GM19099 (cell line): ENCODE data around the gene NAXD.

ENCODE experiments used
- POLR2A ChIP-seq: IDR thresholded peaks from 3 replicates; pipeline ENCODE4 v1.6.1; 2011; ENCODE audit warnings: low read depth; ENCODE audit not compliant: insufficient read length; ENCODE audit errors: extremely low read depth

NAXD gene

GRCh38 chr13:110661256-110661655, 45.9 kb downstream of the NAXD start:
- TF ChIP-seq POLR2A, result no peak

DNA sequence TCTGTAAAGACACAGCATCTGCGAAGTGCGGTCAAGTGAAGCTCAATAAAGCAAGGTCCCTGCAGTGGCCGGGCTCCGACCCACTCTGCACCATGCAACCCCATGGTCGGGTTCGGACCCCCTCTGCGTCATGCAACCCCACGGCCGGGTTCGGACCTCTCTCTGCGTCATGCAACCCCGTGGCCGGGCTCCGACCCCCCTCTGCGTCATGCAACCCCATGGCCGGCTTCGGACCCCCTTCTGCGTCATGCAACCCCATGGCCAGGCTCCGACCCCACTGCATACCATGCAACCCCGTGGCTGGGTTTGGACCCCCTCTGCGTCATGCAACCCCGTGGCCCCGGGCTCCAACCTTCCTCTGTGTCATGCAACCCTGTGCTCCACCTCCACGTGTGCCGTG, 46.7 kb downstream of the NAXD start:
- no peak for TF ChIP-seq POLR2A

GRCh38 chr13:110662777-110663443, 47.6 kb downstream of the NAXD start:
- TF ChIP-seq POLR2A, result no peak

- TF ChIP-seq POLR2A, result no peak
Measured at GRCh38 chr13:110663491-110663890, 48.1 kb downstream of the NAXD start.

DNA sequence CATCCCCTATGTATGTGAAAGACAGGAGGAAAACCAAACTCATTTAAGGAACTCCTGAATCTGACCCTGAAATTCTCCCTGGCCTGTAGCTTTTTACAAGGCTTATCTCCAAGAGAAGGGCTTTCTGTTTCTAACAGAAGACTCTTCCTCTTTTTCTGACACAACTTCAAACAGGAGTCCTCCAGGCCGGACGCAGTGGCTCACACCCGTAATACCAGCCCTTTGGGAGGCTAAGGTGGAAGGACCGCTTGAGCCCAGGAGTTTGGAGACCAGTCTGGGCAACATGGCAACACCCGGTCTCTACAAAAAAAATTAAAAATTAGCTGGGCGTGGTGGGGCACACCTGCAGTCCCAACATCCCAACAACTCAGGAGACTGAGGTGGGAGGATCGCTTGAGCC, 48.7 kb downstream of the NAXD start:
- no peak for TF ChIP-seq POLR2A

GRCh38 chr13:110664673-110665072, 49.3 kb downstream of the NAXD start:
- TF ChIP-seq POLR2A, result no peak

GRCh38 chr13:110665491-110666254, 50.3 kb downstream of the NAXD start:
- no peak for TF ChIP-seq POLR2A

GRCh38 chr13:110666255-110666533, 50.8 kb downstream of the NAXD start:
- no peak for TF ChIP-seq POLR2A

DNA sequence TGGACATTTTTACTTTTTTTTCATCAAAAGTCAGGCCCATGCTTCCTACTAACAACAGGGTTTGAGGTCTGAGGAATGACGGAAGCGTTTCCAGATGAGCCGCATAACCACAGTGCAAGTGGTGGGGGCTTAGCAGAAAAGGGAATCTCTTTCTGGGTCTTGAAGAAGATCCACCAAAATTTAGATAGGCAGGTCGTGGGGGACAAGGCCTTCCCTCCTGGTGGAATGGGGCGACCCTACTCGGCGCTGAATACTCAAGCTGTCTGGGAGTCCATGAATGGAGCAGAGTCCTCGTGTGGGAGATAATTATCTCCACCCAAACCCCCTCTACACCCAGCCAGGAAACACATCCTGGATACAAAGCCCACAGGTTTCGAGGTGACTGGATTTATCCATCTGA, 53.7 kb downstream of the NAXD start:
- TF ChIP-seq POLR2A, result no peak

GRCh38 chr13:110676595-110677587, 61.5 kb downstream of the NAXD start:
- no peak for TF ChIP-seq POLR2A

GRCh38 chr13:110677731-110678545, 62.6 kb downstream of the NAXD start:
- TF ChIP-seq POLR2A, result no peak

DNA sequence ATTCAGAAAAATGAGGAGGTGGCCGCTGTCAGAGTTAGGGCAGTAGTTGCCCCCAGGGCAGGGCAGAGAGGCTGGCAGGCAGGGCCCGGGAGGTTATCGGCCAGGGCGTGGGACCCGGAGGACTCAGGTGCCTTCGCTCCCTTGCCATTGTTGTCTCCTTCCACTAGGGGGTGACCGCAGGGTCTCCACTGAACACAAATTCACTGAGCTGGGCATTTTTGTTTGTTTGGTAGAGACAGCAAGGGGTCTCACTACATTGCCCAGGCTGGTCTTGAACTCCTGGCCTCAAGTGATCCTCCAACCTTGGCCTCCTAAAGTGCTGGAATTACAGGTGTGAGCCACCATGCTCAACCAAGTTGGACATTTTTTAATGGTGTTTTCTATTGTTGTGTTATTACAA, 65.5 kb downstream of the NAXD start:
- TF ChIP-seq POLR2A, result no peak

DNA sequence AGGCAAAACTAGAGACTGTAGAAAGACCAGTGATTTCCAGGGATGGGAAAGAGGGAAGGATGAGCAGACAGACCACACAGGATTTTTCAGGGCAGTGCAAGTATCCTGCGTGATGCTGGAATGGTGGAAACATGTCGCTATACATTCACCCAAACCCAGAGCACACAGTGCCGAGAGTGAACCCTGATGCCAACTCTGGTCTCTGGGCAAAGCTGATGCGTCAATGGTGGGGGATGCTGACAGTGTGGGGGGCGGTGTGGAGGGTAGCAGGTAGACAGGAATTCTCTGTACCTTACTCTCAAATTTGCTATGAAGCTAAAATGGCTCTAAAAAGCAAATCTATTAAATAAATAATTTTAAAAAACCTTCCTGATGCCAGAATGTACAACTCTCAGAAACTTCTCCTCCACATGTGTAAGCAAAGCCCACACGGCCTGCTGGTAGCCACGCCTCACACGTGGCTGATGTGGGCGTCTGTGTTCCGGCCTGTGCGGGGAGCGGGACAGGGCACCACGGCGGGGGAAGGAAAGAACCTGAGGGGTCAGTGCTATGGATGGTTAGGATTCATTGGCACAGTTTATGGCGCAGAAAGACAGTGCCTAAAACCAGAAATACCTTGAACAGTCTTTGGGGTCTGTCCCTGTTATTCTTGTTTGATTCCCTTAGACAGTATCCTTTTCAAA, 66.7 kb downstream of the NAXD start:
- TF ChIP-seq POLR2A, result no peak

- TF ChIP-seq POLR2A, result no peak
Measured at GRCh38 chr13:110682746-110683145, 67.4 kb downstream of the NAXD start.

- no peak for TF ChIP-seq POLR2A
Measured at GRCh38 chr13:110683203-110683883, 68.0 kb downstream of the NAXD start.
